Right lobe of liver (tissue), 6 donors: ENCODE results near the gene PROC. TPM values are rescaled to one million over a fixed set of nuclear protein-coding genes. Genes with fewer than 3 reads are reported as not detected.
"Not testable (repeated sequence)": the region's sequence is repeated elsewhere in the genome, so short reads cannot be mapped to it uniquely, and the experiment has no call there.

Experiments
- ATAC-seq, 4 donors: fragments of 200-7000 bp; cut with Tn5 transposase; one replicate each; pipeline ENCODE4 v1.9.1; 2020; ENCODE audit warnings: mild to moderate bottlenecking in 4 of 4, moderate library complexity in 4 of 4
- DNase-seq, 3 donors: peaks; one replicate each; pipeline ENCODE4 v3.0.0-alpha.2; 2020
- H3K27ac ChIP-seq, 3 donors: fragments of 200-600 bp; one replicate each; pipeline ENCODE4 v1.8.0; 2022
- H3K27me3 ChIP-seq, 2 donors: fragments of 200-600 bp; one replicate each; pipeline ENCODE4 v1.8.0; 2022
- H3K36me3 ChIP-seq, 4 donors: fragments of 200-600 bp; sonication (generic) in 1 of 4; one replicate each; pipeline versions ENCODE4 v1.5.1 to v1.8.0; 2017 to 2022; ENCODE audit warnings: control low read depth in 1 of 4
- H3K4me1 ChIP-seq, 4 donors: fragments of 200-600 bp; sonication (generic) in 1 of 4; one replicate each; pipeline versions ENCODE4 v1.5.1 to v1.8.0; 2017 to 2022; ENCODE audit warnings: control low read depth in 1 of 4
- H3K4me3 ChIP-seq, 3 donors: fragments of 200-600 bp; one replicate each; pipeline ENCODE4 v1.8.0; 2022
- H3K9me3 ChIP-seq, 4 donors: fragments of 200-600 bp; sonication (generic) in 1 of 4; one replicate each; pipeline versions ENCODE4 v1.5.1 to v1.8.0; 2017 to 2022; ENCODE audit warnings: control low read depth in 1 of 4
- POLR2A ChIP-seq: fragments of 450-650 bp; IDR thresholded peaks from one replicate; pipeline ENCODE4 v1.6.1; 2017; ENCODE audit warnings: antibody characterized with exemption, mild to moderate bottlenecking
- WGBS: methylation state at CpG from one replicate; pipeline ENCODE4 v1.1.6; 2018; ENCODE audit warnings: low coverage, low lambda C conversion rate; ENCODE audit not compliant: insufficient coverage; ENCODE audit errors: missing lambda C conversion rate; 5-methylcytosine and 5-hydroxymethylcytosine counted together
- intact Hi-C, 2 donors: fragments of 100-400 bp; cut with DNase I; formaldehyde crosslinking; loops; one replicate each; pipeline versions ENCODE4 v1.11.2 to v1.14.1; 2022
- total RNA-seq, 6 experiments: library from RNA; depleted of rRNA in 2 of 6; stranded (reverse); fragments of >200 nt in 2 of 6; fragmentation: NEBNext Ultra II Directional in 3 of 6; extraction: Animal tissue kit (Norgen Biotek cat#: 25700) in 3 of 6; gene quantifications; one replicate each; pipeline versions ENCODE4 v1.1.0 to v1.2.4, GENCODE V29; 2016 to 2023
- TF ChIP-seq, protein P1 (sequence below), 4 donors: fragments of 200-600 bp in 3 of 4; fragments of 450-650 bp in 1 of 4; IDR thresholded peaks; one replicate each; pipeline versions ENCODE4 v1.5.1 to v1.8.0; 2016 to 2022; ENCODE audit warnings: antibody characterized with exemption in 4 of 4, mild to moderate bottlenecking in 2 of 4
- donor health status: DM: no; HTN: yes; CAD: no.
- donor health status: DM: no; HTN: no; CAD: no.
- donor health status: DM: no; HTN: no; CAD: no.
- donor health status: DM: no; HTN: yes; CAD: no.
- donor health status: DM: no; HTN: yes; CAD: no.

The PROC gene
- total RNA-seq, 6 experiments from 2014 or later, result 224 to 447 (median 319) TPM

DNA sequence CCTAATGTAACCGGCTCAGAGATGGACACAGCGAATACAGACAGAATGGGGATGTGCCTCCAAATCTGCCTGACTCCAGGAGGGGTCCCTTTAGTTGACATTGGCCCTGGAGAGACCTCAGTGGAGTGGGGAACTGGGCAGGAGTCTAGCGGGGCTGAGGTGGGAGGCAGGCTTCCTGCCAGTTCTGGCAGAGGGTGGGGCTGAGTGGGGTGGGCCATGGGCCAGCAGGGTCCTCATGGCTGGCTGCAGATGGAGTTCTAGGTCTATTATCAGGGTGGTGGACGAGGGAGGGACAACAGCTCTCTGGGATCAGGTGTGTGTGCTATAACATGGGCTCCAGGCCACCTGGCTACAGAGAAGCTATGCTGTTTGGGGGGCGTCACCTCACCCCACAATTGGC is 21.1 kb downstream of the PROC start:
- H3K27ac ChIP-seq, result peak overlapping the region in 2 of 3 donors; percentile 89 to 92
- intact Hi-C loops, result no loop called here
- H3K27me3 ChIP-seq, result no peaks in the 10 kb centered on the region
- no peaks in the 10 kb centered on the region for H3K9me3 ChIP-seq
- H3K4me3 ChIP-seq, result no peak overlapping the region
- WGBS, result 20% methylated on average over 1 of the region's 5 CpGs
- peaks cover 0 to 32% (median 14%) of the 10 kb centered on the region in 4 donors for H3K4me1 ChIP-seq
- DNase-seq (no peak), ATAC-seq (no peak)
- no peak for TF ChIP-seq POLR2A
- TF ChIP-seq, protein P1, sequence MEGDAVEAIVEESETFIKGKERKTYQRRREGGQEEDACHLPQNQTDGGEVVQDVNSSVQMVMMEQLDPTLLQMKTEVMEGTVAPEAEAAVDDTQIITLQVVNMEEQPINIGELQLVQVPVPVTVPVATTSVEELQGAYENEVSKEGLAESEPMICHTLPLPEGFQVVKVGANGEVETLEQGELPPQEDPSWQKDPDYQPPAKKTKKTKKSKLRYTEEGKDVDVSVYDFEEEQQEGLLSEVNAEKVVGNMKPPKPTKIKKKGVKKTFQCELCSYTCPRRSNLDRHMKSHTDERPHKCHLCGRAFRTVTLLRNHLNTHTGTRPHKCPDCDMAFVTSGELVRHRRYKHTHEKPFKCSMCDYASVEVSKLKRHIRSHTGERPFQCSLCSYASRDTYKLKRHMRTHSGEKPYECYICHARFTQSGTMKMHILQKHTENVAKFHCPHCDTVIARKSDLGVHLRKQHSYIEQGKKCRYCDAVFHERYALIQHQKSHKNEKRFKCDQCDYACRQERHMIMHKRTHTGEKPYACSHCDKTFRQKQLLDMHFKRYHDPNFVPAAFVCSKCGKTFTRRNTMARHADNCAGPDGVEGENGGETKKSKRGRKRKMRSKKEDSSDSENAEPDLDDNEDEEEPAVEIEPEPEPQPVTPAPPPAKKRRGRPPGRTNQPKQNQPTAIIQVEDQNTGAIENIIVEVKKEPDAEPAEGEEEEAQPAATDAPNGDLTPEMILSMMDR (IDR thresholded peaks at IDR 0.05), result no peak
- no peaks in the 10 kb centered on the region for H3K36me3 ChIP-seq

DNA sequence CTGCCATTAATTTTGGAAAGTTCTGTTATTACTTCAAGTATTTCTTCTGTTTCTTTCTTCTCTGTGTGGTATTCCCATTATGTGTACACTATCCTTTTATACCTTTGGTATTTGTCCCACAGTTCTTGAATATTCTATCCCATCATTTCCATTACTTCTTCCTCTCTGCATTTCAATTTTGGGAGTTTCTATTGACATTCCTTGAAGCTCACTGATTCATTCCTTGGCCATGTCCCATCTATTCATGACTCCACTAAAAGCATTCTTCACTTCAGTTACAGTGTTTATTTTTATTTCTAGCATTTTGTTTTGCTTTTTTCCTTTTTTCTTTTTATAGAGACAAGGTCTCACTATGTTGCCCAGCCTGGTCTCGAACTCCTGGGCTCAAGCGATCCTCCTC is 30.3 kb downstream of the PROC start:
- Histone ChIP-seq H3K4me3 (no peak overlapping the region), H3K36me3 (no peaks in the 10 kb centered on the region), H3K4me1 (no peaks in the 10 kb centered on the region), H3K27ac (no peak overlapping the region), H3K9me3 (no peaks in the 10 kb centered on the region), H3K27me3 (no peaks in the 10 kb centered on the region)
- DNase-seq (no peak), ATAC-seq (no peak)
- intact Hi-C loops, result no loop called here
- no peak for TF ChIP-seq POLR2A
- WGBS, result 94% methylated on average over 2 of the region's 2 CpGs

DNA sequence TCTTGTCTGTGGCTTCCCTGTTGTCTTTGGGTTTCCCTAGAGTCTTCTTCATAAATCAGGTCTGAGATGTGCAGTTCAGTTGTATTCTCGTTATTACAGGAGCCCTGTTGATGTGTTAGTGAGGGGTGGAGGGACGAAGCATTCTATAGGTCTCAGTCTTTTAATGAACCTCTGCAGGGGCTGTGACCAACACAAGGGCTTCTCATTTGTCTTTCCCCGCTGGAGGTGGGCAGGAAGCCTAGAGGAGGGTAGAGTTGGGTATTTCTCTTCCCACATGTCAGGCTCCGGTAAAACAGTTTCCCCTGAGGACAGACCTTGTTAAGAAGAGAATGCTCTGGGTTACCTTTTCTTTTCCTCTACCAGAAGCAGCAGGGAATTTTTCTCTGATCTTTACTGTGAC is 31.2 kb downstream of the PROC start:
- intact Hi-C loops, result no loop called here
- 96% methylated on average over 3 of the region's 4 CpGs for WGBS
- no peaks in the 10 kb centered on the region for H3K36me3 ChIP-seq
- TF ChIP-seq POLR2A, result no peak
- TF ChIP-seq, protein P1 (IDR thresholded peaks at IDR 0.05), result no peak
- no peaks in the 10 kb centered on the region for H3K9me3 ChIP-seq
- DNase-seq (no peak), ATAC-seq (no peak)
- H3K27me3 ChIP-seq, result no peaks in the 10 kb centered on the region
- H3K4me1 ChIP-seq, result peaks cover 0 to 8% (median 3%) of the 10 kb centered on the region in 4 donors
- H3K4me3 ChIP-seq, result no peak overlapping the region
- no peak overlapping the region for H3K27ac ChIP-seq

DNA sequence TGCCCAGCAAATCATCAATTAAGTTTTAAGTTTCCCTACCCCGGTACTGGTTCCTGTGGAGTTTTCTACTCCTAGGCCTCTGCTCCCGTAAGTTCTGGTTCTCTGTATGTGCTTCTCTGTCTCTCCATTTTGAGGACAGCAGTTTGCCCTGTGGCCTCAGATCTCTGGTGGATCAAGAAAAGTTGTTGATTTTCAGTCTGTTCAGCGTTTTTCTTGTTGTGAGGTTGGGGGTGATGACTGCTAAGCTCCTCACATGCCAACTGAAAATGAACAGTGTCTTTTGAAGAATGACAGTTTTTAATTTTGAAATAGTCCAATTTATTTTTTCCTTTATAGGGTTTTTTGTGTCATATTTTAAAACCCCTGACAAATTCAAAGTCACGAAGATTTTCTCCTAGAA is 31.7 kb downstream of the PROC start:
- no peak overlapping the region for H3K4me3 ChIP-seq
- DNase-seq, result no peak
- intact Hi-C loops, result no loop called here
- no peak overlapping the region for H3K27ac ChIP-seq
- no peak for TF ChIP-seq POLR2A
- TF ChIP-seq, protein P1 (IDR thresholded peaks at IDR 0.05), result no peak
- WGBS, result 80% methylated on average over 4 of the region's 4 CpGs
- H3K9me3 ChIP-seq, result no peaks in the 10 kb centered on the region
- ATAC-seq, result no peak
- H3K36me3 ChIP-seq, result no peaks in the 10 kb centered on the region
- peaks cover 0 to 11% (median 5%) of the 10 kb centered on the region in 4 donors for H3K4me1 ChIP-seq
- no peaks in the 10 kb centered on the region for H3K27me3 ChIP-seq

DNA sequence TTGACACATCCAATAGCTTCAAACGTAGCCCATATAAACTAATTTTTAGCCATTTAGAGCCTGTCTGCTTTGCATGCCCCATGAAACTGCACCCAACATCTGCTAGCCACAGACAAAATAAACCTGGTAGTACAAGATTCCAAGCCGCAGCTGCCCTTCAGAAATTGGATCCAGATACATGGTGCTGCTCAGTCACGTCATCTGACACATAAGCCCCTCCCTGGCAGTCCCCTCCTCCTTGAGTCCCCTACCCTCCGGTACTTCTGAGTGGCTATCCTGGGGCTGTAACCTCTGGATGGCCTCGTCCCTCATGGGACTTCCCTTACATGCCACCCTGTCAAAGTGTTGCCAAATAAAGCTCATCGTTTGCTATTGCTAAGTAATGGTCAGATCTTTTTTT is 33.8 kb downstream of the PROC start:
- ATAC-seq (peak in 1 of 4 donors; percentile 5), DNase-seq (no peak)
- intact Hi-C loops, result no loop called here
- no peak for TF ChIP-seq POLR2A
- TF ChIP-seq, protein P1 (IDR thresholded peaks at IDR 0.05), result no peak
- Histone ChIP-seq H3K27me3 (no peaks in the 10 kb centered on the region), H3K9me3 (no peaks in the 10 kb centered on the region), H3K4me1 (peaks cover 0 to 26% (median 12%) of the 10 kb centered on the region in 4 donors), H3K4me3 (no peak overlapping the region), H3K27ac (no peak overlapping the region), H3K36me3 (no peaks in the 10 kb centered on the region)
- WGBS, result 68% methylated on average over 6 of the region's 6 CpGs

DNA sequence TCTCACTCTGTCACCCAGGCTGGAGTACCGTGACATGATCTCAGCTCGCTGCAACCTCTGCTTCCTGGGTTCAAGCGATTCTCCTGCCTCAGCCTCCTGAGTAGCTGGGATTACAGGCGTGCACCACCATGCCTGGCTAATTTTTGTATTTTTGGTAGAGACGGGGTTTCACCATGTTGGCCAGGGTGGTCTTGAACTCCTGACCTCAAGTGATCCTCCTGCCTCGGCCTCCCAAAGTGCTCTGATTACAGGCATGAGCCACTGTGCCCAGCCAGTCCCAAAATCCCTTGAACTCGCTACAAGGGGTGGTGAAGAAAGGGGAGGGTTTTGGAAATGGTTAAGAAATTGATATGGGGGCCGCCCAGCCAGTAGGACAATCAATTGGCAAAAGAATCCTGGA is 34.2 kb downstream of the PROC start:
- DNase-seq, H3K9me3 ChIP-seq, H3K27me3 ChIP-seq, intact Hi-C loops, H3K4me3 ChIP-seq, H3K27ac ChIP-seq, ATAC-seq, H3K36me3 ChIP-seq: not testable (repeated sequence)
- 93% methylated on average over 3 of the region's 8 CpGs for WGBS
- H3K4me1 ChIP-seq, result peaks cover 0 to 31% (median 13%) of the 10 kb centered on the region in 4 donors
